ENCODE data around the gene PEF1.

Gene PEF1

GRCh38 chr1:31679676-31680230, 35.1 kb upstream of the PEF1 start:
- no peak for DNase-seq (ENCODE audit: low read depth)
- no peak overlapping the region for H3K4me3 ChIP-seq (ENCODE audit: control insufficient read depth, low read depth, low read length)
- no peak for TF ChIP-seq CTCF (IDR thresholded peaks at IDR 0.05; ENCODE audit: control insufficient read depth, insufficient read depth, low read depth, low read length, missing control alignments)

- no peak for DNase-seq (ENCODE audit: low read depth)
- H3K4me3 ChIP-seq (ENCODE audit: control insufficient read depth, low read depth, low read length): no peak overlapping the region
- no peak for TF ChIP-seq CTCF (IDR thresholded peaks at IDR 0.05; ENCODE audit: control insufficient read depth, insufficient read depth, low read depth, low read length, missing control alignments)
Observed at GRCh38 chr1:31679091-31679490, 34.4 kb upstream of the PEF1 start.

GRCh38 chr1:31678681-31679080, 34.0 kb upstream of the PEF1 start:
- no peak overlapping the region for H3K4me3 ChIP-seq (ENCODE audit: control insufficient read depth, low read depth, low read length)
- no peak for TF ChIP-seq CTCF (IDR thresholded peaks at IDR 0.05; ENCODE audit: control insufficient read depth, insufficient read depth, low read depth, low read length, missing control alignments)
- DNase-seq (ENCODE audit: low read depth): no peak

GRCh38 chr1:31677949-31678348, 33.3 kb upstream of the PEF1 start:
- TF ChIP-seq CTCF (IDR thresholded peaks at IDR 0.05; ENCODE audit: control insufficient read depth, insufficient read depth, low read depth, low read length, missing control alignments): no peak
- H3K4me3 ChIP-seq (ENCODE audit: control insufficient read depth, low read depth, low read length): no peak overlapping the region
- DNase-seq (ENCODE audit: low read depth): no peak

GRCh38 chr1:31677401-31677800, 32.7 kb upstream of the PEF1 start:
- H3K4me3 ChIP-seq (ENCODE audit: control insufficient read depth, low read depth, low read length): no peak overlapping the region
- no peak for TF ChIP-seq CTCF (IDR thresholded peaks at IDR 0.05; ENCODE audit: control insufficient read depth, insufficient read depth, low read depth, low read length, missing control alignments)
- DNase-seq (ENCODE audit: low read depth): no peak

- no peak for TF ChIP-seq CTCF (IDR thresholded peaks at IDR 0.05; ENCODE audit: control insufficient read depth, insufficient read depth, low read depth, low read length, missing control alignments)
- DNase-seq (ENCODE audit: low read depth): no peak
- no peak overlapping the region for H3K4me3 ChIP-seq (ENCODE audit: control insufficient read depth, low read depth, low read length)
Observed at GRCh38 chr1:31675756-31676155, 31.1 kb upstream of the PEF1 start.

GRCh38 chr1:31675161-31675560, 30.5 kb upstream of the PEF1 start:
- no peak for DNase-seq (ENCODE audit: low read depth)
- TF ChIP-seq CTCF (IDR thresholded peaks at IDR 0.05; ENCODE audit: control insufficient read depth, insufficient read depth, low read depth, low read length, missing control alignments): no peak
- H3K4me3 ChIP-seq (ENCODE audit: control insufficient read depth, low read depth, low read length): no peak overlapping the region
